GM19455 (cell line): Measurements from ENCODE around the gene EBLN2.
"Not testable (repeated sequence)": the region's sequence is repeated elsewhere in the genome, so short reads cannot be mapped to it uniquely, and the experiment has no call there.

Experiments used
- ATAC-seq: cut with Tn5 transposase; IDR thresholded peaks from one replicate; pipeline ENCODE4 v1.9.1; 2021; ENCODE audit not compliant: unreplicated experiment

EBLN2 gene

GRCh38 chr3:73056845-73057150, 4.7 kb upstream of the EBLN2 start:
- ATAC-seq: no peak

GRCh38 chr3:73060302-73060723, 1.1 kb upstream of the EBLN2 start:
- ATAC-seq: no peak

- not testable (repeated sequence) for ATAC-seq
These were observed 4.8 kb downstream of the EBLN2 start for GRCh38 chr3:73066243-73066642.

GRCh38 chr3:73068419-73068818, 7.0 kb downstream of the EBLN2 start:
- ATAC-seq: no peak

GRCh38 chr3:73069187-73069586, 7.7 kb downstream of the EBLN2 start:
- ATAC-seq: no peak

- no peak for ATAC-seq
These were observed 8.5 kb downstream of the EBLN2 start for GRCh38 chr3:73069775-73070444.

GRCh38 chr3:73070675-73071575, 9.5 kb downstream of the EBLN2 start:
- no peak for ATAC-seq

- no peak for ATAC-seq
These were observed 10.5 kb downstream of the EBLN2 start for GRCh38 chr3:73071952-73072351.

GRCh38 chr3:73072634-73073033, 11.2 kb downstream of the EBLN2 start:
- ATAC-seq: no peak

GRCh38 chr3:73073091-73073707, 11.7 kb downstream of the EBLN2 start:
- no peak for ATAC-seq

- no peak for ATAC-seq
These were observed 13.3 kb downstream of the EBLN2 start for GRCh38 chr3:73074781-73075180.

- no peak for ATAC-seq
These were observed 18.9 kb downstream of the EBLN2 start for GRCh38 chr3:73080216-73080966.

- ATAC-seq: no peak
These were observed 19.7 kb downstream of the EBLN2 start for GRCh38 chr3:73081140-73081539.

- no peak for ATAC-seq
These were observed 22.7 kb downstream of the EBLN2 start for GRCh38 chr3:73084170-73084569.

- ATAC-seq: no peak
These were observed 24.6 kb downstream of the EBLN2 start for GRCh38 chr3:73086071-73086494.

GRCh38 chr3:73094129-73094528, 32.7 kb downstream of the EBLN2 start:
- ATAC-seq: no peak

- no peak for ATAC-seq
These were observed 33.5 kb downstream of the EBLN2 start for GRCh38 chr3:73094951-73095350.

- ATAC-seq: no peak
These were observed 34.7 kb downstream of the EBLN2 start for GRCh38 chr3:73096169-73096568.

- ATAC-seq: no peak
These were observed 36.6 kb downstream of the EBLN2 start for GRCh38 chr3:73098026-73098425.

GRCh38 chr3:73098873-73099272, 37.4 kb downstream of the EBLN2 start:
- no peak for ATAC-seq
